Astrocyte (in vitro differentiated cells and primary cell): ENCODE data around the gene HBZ.
A peak's percentile ranks its signal among the peaks of the same experiment; 100 is the strongest.

ENCODE experiments used
- EZH2 ChIP-seq: IDR thresholded peaks from 2 replicates; pipeline ENCODE4 v1.6.1; 2012; ENCODE audit warnings: mild to moderate bottlenecking, low read length, inconsistent platforms; ENCODE audit not compliant: insufficient read depth
- TF ChIP-seq, protein P1 (sequence below): IDR thresholded peaks from 2 replicates; pipeline ENCODE4 v1.5.1; 2011; ENCODE audit warnings: low read depth, mild to moderate bottlenecking, inconsistent platforms, low read length, moderate library complexity; ENCODE audit not compliant: insufficient read depth

DNA sequence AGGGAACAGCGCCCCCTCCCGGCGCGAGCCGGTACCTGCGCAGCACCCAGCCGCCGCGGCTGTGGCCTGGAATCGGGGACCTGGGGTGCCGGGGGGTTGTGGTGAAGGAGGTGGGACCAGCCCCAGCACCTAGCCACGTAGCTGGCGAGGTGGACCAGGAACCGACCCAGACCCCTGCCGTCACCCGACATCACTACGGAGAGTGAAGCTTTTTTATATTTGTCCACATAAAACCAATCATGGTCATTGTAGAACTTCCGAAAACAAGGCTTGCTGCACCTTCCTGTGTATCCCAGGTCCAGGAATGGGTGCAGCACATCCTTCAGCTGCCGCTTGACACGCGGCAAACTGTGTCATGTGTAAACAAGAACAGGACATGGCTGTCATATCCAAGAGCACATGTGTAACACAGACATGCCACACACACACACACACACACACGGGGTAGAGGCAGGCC is 29.1 kb downstream of the HBZ start:
- TF ChIP-seq, protein P1, sequence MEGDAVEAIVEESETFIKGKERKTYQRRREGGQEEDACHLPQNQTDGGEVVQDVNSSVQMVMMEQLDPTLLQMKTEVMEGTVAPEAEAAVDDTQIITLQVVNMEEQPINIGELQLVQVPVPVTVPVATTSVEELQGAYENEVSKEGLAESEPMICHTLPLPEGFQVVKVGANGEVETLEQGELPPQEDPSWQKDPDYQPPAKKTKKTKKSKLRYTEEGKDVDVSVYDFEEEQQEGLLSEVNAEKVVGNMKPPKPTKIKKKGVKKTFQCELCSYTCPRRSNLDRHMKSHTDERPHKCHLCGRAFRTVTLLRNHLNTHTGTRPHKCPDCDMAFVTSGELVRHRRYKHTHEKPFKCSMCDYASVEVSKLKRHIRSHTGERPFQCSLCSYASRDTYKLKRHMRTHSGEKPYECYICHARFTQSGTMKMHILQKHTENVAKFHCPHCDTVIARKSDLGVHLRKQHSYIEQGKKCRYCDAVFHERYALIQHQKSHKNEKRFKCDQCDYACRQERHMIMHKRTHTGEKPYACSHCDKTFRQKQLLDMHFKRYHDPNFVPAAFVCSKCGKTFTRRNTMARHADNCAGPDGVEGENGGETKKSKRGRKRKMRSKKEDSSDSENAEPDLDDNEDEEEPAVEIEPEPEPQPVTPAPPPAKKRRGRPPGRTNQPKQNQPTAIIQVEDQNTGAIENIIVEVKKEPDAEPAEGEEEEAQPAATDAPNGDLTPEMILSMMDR, result peak; percentile 63
- TF ChIP-seq EZH2, result no peak
